ENCODE results near the gene MYH15. TPM values are rescaled to one million over a fixed set of nuclear protein-coding genes. Genes with fewer than 3 reads are reported as not detected.

MYH15 gene
- total and polyA plus RNA-seq, 2 of the 8 experiments (the other 6 are each of a cell fraction or from before 2014, with no cell fraction given): under 0.01 TPM; not detected in 1

DNA sequence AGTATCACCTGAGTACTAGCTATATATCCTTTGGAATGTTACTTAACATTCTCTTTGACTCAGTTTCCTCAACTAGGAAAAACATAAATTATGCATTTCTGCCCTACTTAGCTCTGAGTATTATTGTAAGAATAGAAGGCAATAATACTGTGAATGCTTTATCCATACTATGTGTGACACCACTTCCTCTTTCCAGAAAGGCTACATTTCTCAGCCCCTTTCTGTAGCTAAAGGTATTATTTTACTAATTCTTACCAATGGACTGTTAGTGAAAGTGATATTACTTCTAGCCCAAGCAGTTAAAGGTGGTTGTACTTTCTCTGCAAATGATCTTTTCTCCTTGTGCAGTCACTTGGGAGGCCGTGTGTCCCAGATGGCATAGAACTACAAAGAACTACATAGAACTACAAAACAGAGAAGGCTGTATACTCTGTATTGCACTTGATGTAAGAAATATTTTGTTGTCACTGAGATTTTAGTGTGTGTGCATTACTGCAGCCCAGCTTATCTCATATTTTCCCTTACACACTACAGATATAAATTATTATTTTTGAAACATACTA lies 35.1 kb downstream of the MYH15 start:
- H3K27ac ChIP-seq (ENCODE audit: low read depth, low read length): no peak overlapping the region
- H3K9me3 ChIP-seq (ENCODE audit: insufficient read depth in 2 of 2, low read depth in 1 of 2, low read length in 1 of 2): no peaks in the 10 kb centered on the region
- CTCF ChIA-PET (ENCODE audit: partially characterized antibody): interaction anchor here (0.6 to 4.3 kb wide), 12 partner anchors 10 to 539 kb away, joined by 3 to 13 read pairs (median 4); no protein-coding TSS in a partner anchor
- no peak overlapping the region for H2AFZ ChIP-seq (ENCODE audit: low read length)
- H4K20me1 ChIP-seq (replicated peaks in 1 of 2; ENCODE audit: control insufficient read depth in 1 of 2, insufficient read depth in 2 of 2, low read length in 2 of 2): no peaks in the 10 kb centered on the region
- H3K56ac ChIP-seq (replicated peaks; ENCODE audit: insufficient read length, low read depth, low read length): no peak overlapping the region
- H2BK12ac ChIP-seq (ENCODE audit: low read depth, low read length): no peak overlapping the region
- WGBS, 2 experiments (ENCODE audit: extremely low coverage in 1 of 2, insufficient coverage in 1 of 2, insufficient read length in 1 of 2, insufficient replicate concordance in 2 of 2, low coverage in 1 of 2, low lambda C conversion rate in 2 of 2, missing lambda C conversion rate in 1 of 2): 90% methylated on average over 1 of the region's 1 CpG; no CpG with 5 or more reads in 1 of the 2 experiments
- no peak overlapping the region for H3K4me3 ChIP-seq (ENCODE audit: extremely low read depth in 1 of 4, insufficient read depth in 2 of 4, low read depth in 3 of 4, low read length in 4 of 4)
- H2BK120ac ChIP-seq (replicated peaks; ENCODE audit: low read depth, low read length): no peak overlapping the region
- H4K8ac ChIP-seq (ENCODE audit: extremely low read depth, insufficient read depth, low read length): no peak overlapping the region
- POLR2A ChIA-PET (ENCODE audit: partially characterized antibody): no interaction called here
- no peak overlapping the region for H3K23ac ChIP-seq (ENCODE audit: insufficient read length)
- H2AK5ac ChIP-seq (ENCODE audit: low read depth, low read length): no peak overlapping the region
- no peak overlapping the region for H2BK20ac ChIP-seq (ENCODE audit: low read length)
- FAIRE-seq (no peak), DNase-seq (ENCODE audit: low read depth in 1 of 2, low spot score in 2 of 2) (no peak)
- no peak overlapping the region for H4K91ac ChIP-seq (replicated peaks; ENCODE audit: insufficient read length, low read length)
- no peaks in the 10 kb centered on the region for H3K79me1 ChIP-seq (ENCODE audit: low read depth, low read length)
- H2BK5ac ChIP-seq (ENCODE audit: low read depth, low read length): no peak overlapping the region
- H3K9ac ChIP-seq (replicated peaks in 1 of 4; ENCODE audit: extremely low read depth in 1 of 4, low read depth in 3 of 4, low read length in 3 of 4): no peak overlapping the region
- no peaks in the 10 kb centered on the region for H3K79me2 ChIP-seq (ENCODE audit: control insufficient read depth in 1 of 2, insufficient read depth in 2 of 2, low read length in 2 of 2)
- H3K23me2 ChIP-seq (ENCODE audit: low read depth, low read length): no peaks in the 10 kb centered on the region
- no peak overlapping the region for H3K4me2 ChIP-seq (ENCODE audit: insufficient read depth in 1 of 2, low read depth in 2 of 2, low read length in 2 of 2)
- H3K14ac ChIP-seq (ENCODE audit: insufficient read length): no peak overlapping the region
- no peak overlapping the region for H3K4ac ChIP-seq (replicated peaks; ENCODE audit: insufficient read length, low read depth, low read length)
- H3K36me3 ChIP-seq (ENCODE audit: control insufficient read depth in 2 of 4, insufficient read depth in 4 of 4, low read length in 3 of 4): no peaks in the 10 kb centered on the region
- H3K27me3 ChIP-seq (replicated peaks in 1 of 4; ENCODE audit: control insufficient read depth in 3 of 4, extremely low read depth in 1 of 4, insufficient read depth in 3 of 4, low read length in 3 of 4): no peaks in the 10 kb centered on the region
- no peak overlapping the region for H3K18ac ChIP-seq (ENCODE audit: extremely low read depth, low read length)
- no peak overlapping the region for H4K5ac ChIP-seq (ENCODE audit: insufficient read length, low read depth, low read length)
- 0 out of 7 replicates have a peak, but pooled peaks cover 0 to 2% (median 0%) of the 10 kb centered on the region in 4 experiments for H3K4me1 ChIP-seq (replicated peaks in 1 of 4; ENCODE audit: control insufficient read depth in 3 of 4, insufficient read depth in 4 of 4, low read length in 3 of 4)
- no peak overlapping the region for H2BK15ac ChIP-seq (ENCODE audit: low read length)
- TF ChIP-seq TCF12 (IDR thresholded peaks at IDR 0.05; ENCODE audit: low read depth, low read length) (no peak), EZH2 (IDR thresholded peaks at IDR 0.05; ENCODE audit: low read depth, low read length, severe bottlenecking) (no peak), SAP30 (IDR thresholded peaks at IDR 0.05; ENCODE audit: insufficient read depth, insufficient replicate concordance, low read length) (no peak), HDAC6 (IDR thresholded peaks at IDR 0.05; ENCODE audit: low read depth, low read length) (no peak), ZNF274 (IDR thresholded peaks at IDR 0.05; ENCODE audit: borderline replicate concordance, extremely low read depth, low read length) (no peak), KDM4A (IDR thresholded peaks at IDR 0.05; ENCODE audit: low read depth, low read length, severe bottlenecking) (no peak), KDM5A (IDR thresholded peaks at IDR 0.05; ENCODE audit: low read length) (no peak), TEAD4 (IDR thresholded peaks at IDR 0.05; ENCODE audit: low read depth, low read length) (no peak), GTF2F1 (IDR thresholded peaks at IDR 0.05; ENCODE audit: borderline replicate concordance, low read depth, low read length) (no peak), SP2 (IDR thresholded peaks at IDR 0.05; ENCODE audit: low read length) (no peak), JUND (IDR thresholded peaks at IDR 0.05; ENCODE audit: low read length) (no peak), JUN (IDR thresholded peaks at IDR 0.05; ENCODE audit: low read depth, low read length) (no peak)
- TF ChIP-seq, protein P1, sequence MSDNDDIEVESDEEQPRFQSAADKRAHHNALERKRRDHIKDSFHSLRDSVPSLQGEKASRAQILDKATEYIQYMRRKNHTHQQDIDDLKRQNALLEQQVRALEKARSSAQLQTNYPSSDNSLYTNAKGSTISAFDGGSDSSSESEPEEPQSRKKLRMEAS (IDR thresholded peaks at IDR 0.05): no peak
